Activated CD8-positive, alpha-beta T cell treated with anti-CD3 and anti-CD28 coated beads for 36 hours (primary cell): Measurements from ENCODE around the gene IL12RB1. TPM values are rescaled to one million over a fixed set of nuclear protein-coding genes. Genes with fewer than 3 reads are reported as not detected.

Source experiments
- ATAC-seq: fragments of 200-7000 bp; cut with Tn5 transposase; one replicate; pipeline ENCODE4 v1.10.0; 2021; ENCODE audit warnings: mild to moderate bottlenecking, moderate library complexity
- CTCF ChIA-PET: fragments of 350-600 bp; sonication (Branson Sonifier 250); formaldehyde crosslinking; loops from one replicate; lab custom pipeline; 2021; ENCODE audit warnings: antibody characterized with exemption; lab: Charles Lee
- POLR2A ChIA-PET: fragments of 350-600 bp; sonication (Branson Sonifier 250); formaldehyde crosslinking; loops from one replicate; lab custom pipeline; 2021; ENCODE audit warnings: antibody characterized with exemption; lab: Charles Lee
- DNase-seq: peaks from one replicate; pipeline ENCODE4 v3.0.0-alpha.2; 2020
- H3K27ac Mint-ChIP-seq: one replicate; pipeline ENCODE4 v1.8.0; 2021; ENCODE audit warnings: mild to moderate bottlenecking, mixed read lengths
- H3K27me3 Mint-ChIP-seq: one replicate; pipeline ENCODE4 v1.8.0; 2021; ENCODE audit warnings: mixed read lengths
- H3K36me3 Mint-ChIP-seq: one replicate; pipeline ENCODE4 v1.8.0; 2021; ENCODE audit warnings: low read depth, mixed read lengths
- H3K4me1 Mint-ChIP-seq: one replicate; pipeline ENCODE4 v1.8.0; 2021; ENCODE audit warnings: low read depth, mixed read lengths
- H3K4me3 Mint-ChIP-seq: one replicate; pipeline ENCODE4 v1.8.0; 2021; ENCODE audit warnings: mild to moderate bottlenecking, moderate library complexity, mixed read lengths
- H3K9me3 Mint-ChIP-seq: one replicate; pipeline ENCODE4 v1.8.0; 2021; ENCODE audit warnings: mixed read lengths
- CTCF ChIP-seq: fragments of 200-600 bp; IDR thresholded peaks from one replicate; pipeline ENCODE4 v1.8.0; 2022; ENCODE audit warnings: antibody characterized with exemption, mild to moderate bottlenecking
- intact Hi-C: fragments of 100-400 bp; cut with micrococcal nuclease; formaldehyde crosslinking; loops from one replicate; pipeline ENCODE4 v1.10.0; 2022
- total RNA-seq, 2 experiments: library from RNA; stranded (reverse); gene quantifications; one replicate each; pipeline ENCODE4 v1.2.3, GENCODE V29; 2021

Gene IL12RB1
- total RNA-seq, 2 experiments from 2014 or later, result 25.6 to 27.2 TPM

- no peak overlapping the region for H3K4me3 Mint-ChIP-seq
- DNase-seq, result no peak
- H3K27me3 Mint-ChIP-seq, result no peaks in the 10 kb centered on the region
- intact Hi-C loops, result no loop called here
- H3K36me3 Mint-ChIP-seq, result peaks cover 25% of the 10 kb centered on the region
- no peak for TF ChIP-seq CTCF
- peaks cover 4% of the 10 kb centered on the region for H3K4me1 Mint-ChIP-seq
- no peak for ATAC-seq
- no peaks in the 10 kb centered on the region for H3K9me3 Mint-ChIP-seq
- ChIA-PET POLR2A (no interaction called here), CTCF (no interaction called here)
- H3K27ac Mint-ChIP-seq, result no peak overlapping the region
These were observed 18.3 kb downstream of the IL12RB1 start for GRCh38 chr19:18068395-18068794.

GRCh38 chr19:18065173-18065495 lies 21.6 kb downstream of the IL12RB1 start:
- ChIA-PET POLR2A (no interaction called here), CTCF (no interaction called here)
- peaks cover 14% of the 10 kb centered on the region for H3K36me3 Mint-ChIP-seq
- intact Hi-C loops, result no loop called here
- no peak for TF ChIP-seq CTCF
- DNase-seq (no peak), ATAC-seq (no peak)
- no peaks in the 10 kb centered on the region for H3K4me1 Mint-ChIP-seq
- no peak overlapping the region for H3K27ac Mint-ChIP-seq
- H3K9me3 Mint-ChIP-seq, result no peaks in the 10 kb centered on the region
- no peaks in the 10 kb centered on the region for H3K27me3 Mint-ChIP-seq
- no peak overlapping the region for H3K4me3 Mint-ChIP-seq

- TF ChIP-seq CTCF, result no peak
- no peaks in the 10 kb centered on the region for H3K9me3 Mint-ChIP-seq
- intact Hi-C loops, result no loop called here
These were observed 23.3 kb downstream of the IL12RB1 start for GRCh38 chr19:18063463-18063862.

GRCh38 chr19:18062028-18062427 lies 24.7 kb downstream of the IL12RB1 start:
- POLR2A ChIA-PET, result interaction anchor here (0.8 to 2.3 kb wide), 3 partner anchors 20 to 68 kb away, joined by 3 to 7 read pairs (median 3); partner anchors contain the start of gene ARRDC2

More at GRCh38 chr19:18063463-18063862, 23.3 kb downstream of the IL12RB1 start:
- no peak for DNase-seq
- Mint-ChIP-seq H3K4me1 (peaks cover 4% of the 10 kb centered on the region), H3K36me3 (peaks cover 12% of the 10 kb centered on the region), H3K27me3 (no peaks in the 10 kb centered on the region), H3K4me3 (no peak overlapping the region), H3K27ac (no peak overlapping the region)
- ChIA-PET CTCF (interaction anchor here (1.9 kb wide), 1 partner anchor 56 kb away, joined by 5 read pairs; the partner anchor contains the start of gene ARRDC2), POLR2A (interaction anchor here (0.6 kb wide), 1 partner anchor 307 kb away, joined by 3 read pairs; no protein-coding TSS in a partner anchor)
- ATAC-seq, result no peak

More at GRCh38 chr19:18062028-18062427, 24.7 kb downstream of the IL12RB1 start:
- H3K4me3 Mint-ChIP-seq, result no peak overlapping the region
- H3K4me1 Mint-ChIP-seq, result peaks cover 11% of the 10 kb centered on the region
- no peaks in the 10 kb centered on the region for H3K27me3 Mint-ChIP-seq
- H3K27ac Mint-ChIP-seq, result no peak overlapping the region
- ATAC-seq (no peak), DNase-seq (no peak)
- peaks cover 11% of the 10 kb centered on the region for H3K36me3 Mint-ChIP-seq
- no peaks in the 10 kb centered on the region for H3K9me3 Mint-ChIP-seq
- TF ChIP-seq CTCF, result no peak
- intact Hi-C loops, result no loop called here
- CTCF ChIA-PET, result interaction anchor here (1.3 to 7.6 kb wide), 3 partner anchors 38 to 53 kb away, joined by 4 to 151 read pairs (median 4); partner anchors contain the start of gene ARRDC2
